Posterior vena cava (tissue), 2 donors: ENCODE data around the gene GDPD5. TPM values are rescaled to one million over a fixed set of nuclear protein-coding genes. Genes with fewer than 3 reads are reported as not detected.

ENCODE experiments used
- DNase-seq: peaks from one replicate; pipeline ENCODE4 v3.0.0-alpha.2; 2020; ENCODE audit warnings: low spot score
- intact Hi-C, 2 donors: fragments of 100-400 bp; cut with DNase I; formaldehyde crosslinking; loops; one replicate each; pipeline versions ENCODE4 v1.14.1 to v1.14.2; 2022 to 2023
- total RNA-seq, 2 donors: library from RNA; stranded (reverse); fragmentation: NEBNext Ultra II Directional; extraction: Animal tissue kit (Norgen Biotek cat#: 25700); gene quantifications; one replicate each; pipeline ENCODE4 v1.2.1, GENCODE V29; 2021
- donor health status: DM: yes; HTN: yes; CAD: no.
- donor health status: DM: yes; HTN: yes; CAD: no.

The GDPD5 gene
- total RNA-seq, 2 donors from 2014 or later: 30.1 to 37.5 TPM

GRCh38 chr11:75440960-75441803 lies 84.6 kb downstream of the GDPD5 start:
- peak; percentile 74 for DNase-seq
- intact Hi-C loops: no loop called here

GRCh38 chr11:75439495-75440120 lies 86.1 kb downstream of the GDPD5 start:
- intact Hi-C loops: no loop called here
- DNase-seq: peak; percentile 79

- no peak for DNase-seq
- intact Hi-C loops: no loop called here
Measured at GRCh38 chr11:75439026-75439425, 86.7 kb downstream of the GDPD5 start.

- no peak for DNase-seq
Measured at GRCh38 chr11:75437966-75438659, 87.6 kb downstream of the GDPD5 start.

GRCh38 chr11:75436806-75437205 lies 88.9 kb downstream of the GDPD5 start:
- intact Hi-C loops: no loop called here

More at GRCh38 chr11:75437966-75438659, 87.6 kb downstream of the GDPD5 start:
- intact Hi-C loops: no loop called here

GRCh38 chr11:75435571-75435925 lies 90.2 kb downstream of the GDPD5 start:
- intact Hi-C loops: no loop called here
- DNase-seq: no peak

More at GRCh38 chr11:75436806-75437205, 88.9 kb downstream of the GDPD5 start:
- no peak for DNase-seq

- intact Hi-C loops: no loop called here
- no peak for DNase-seq
Measured at GRCh38 chr11:75434886-75435570, 90.7 kb downstream of the GDPD5 start.

GRCh38 chr11:75434051-75434450 lies 91.7 kb downstream of the GDPD5 start:
- intact Hi-C loops: no loop called here

GRCh38 chr11:75433443-75433842 lies 92.3 kb downstream of the GDPD5 start:
- intact Hi-C loops: no loop called here

More at GRCh38 chr11:75434051-75434450, 91.7 kb downstream of the GDPD5 start:
- DNase-seq: no peak

GRCh38 chr11:75432911-75433321 lies 92.8 kb downstream of the GDPD5 start, which contains the start of gene KLHL35:
Gene KLHL35 (minus strand): TSS chr11:75433203. CDS start chr11:75430629, 2,574 bp downstream.
- intact Hi-C loops: no loop called here

More at GRCh38 chr11:75433443-75433842, 92.3 kb downstream of the GDPD5 start:
- DNase-seq: no peak

GRCh38 chr11:75431533-75432525 lies 93.9 kb downstream of the GDPD5 start:
- DNase-seq: peak; percentile 55
- intact Hi-C loops: loop anchor here in 1 of 2 donors (1.0 kb wide), 1 partner anchor 39 kb away; no protein-coding TSS in a partner anchor

More at GRCh38 chr11:75432911-75433321, 92.8 kb downstream of the GDPD5 start, which contains the start of gene KLHL35:
- no peak for DNase-seq

- peak; percentile 57 for DNase-seq
- intact Hi-C loops: loop anchor here in 1 of 2 donors (1.0 kb wide), 1 partner anchor 38 kb away; no protein-coding TSS in a partner anchor
Measured at GRCh38 chr11:75430714-75431532, 94.8 kb downstream of the GDPD5 start.

GRCh38 chr11:75429902-75430713 lies 95.6 kb downstream of the GDPD5 start:
- intact Hi-C loops: no loop called here
- peak; percentile 91 for DNase-seq

- intact Hi-C loops: no loop called here
- DNase-seq: no peak
Measured at GRCh38 chr11:75429641-75429901, 96.2 kb downstream of the GDPD5 start.

GRCh38 chr11:75428989-75429640 lies 96.6 kb downstream of the GDPD5 start:
- intact Hi-C loops: no loop called here
- DNase-seq: peak; percentile 35

- intact Hi-C loops: no loop called here
- DNase-seq: peak; percentile 95
Measured at GRCh38 chr11:75428281-75428724, 97.4 kb downstream of the GDPD5 start.
